Ovary (tissue), 9 donors: Measurements from ENCODE around the gene BEND7. TPM values are rescaled to one million over a fixed set of nuclear protein-coding genes. Genes with fewer than 3 reads are reported as not detected.

ENCODE experiments used
- DNase-seq, 5 donors: peaks; one replicate each; pipeline ENCODE4 v3.0.0-alpha.2; 2019 to 2020
- H3K27ac ChIP-seq, 2 donors: fragments of 200-600 bp; one replicate each; pipeline versions ENCODE4 v1.5.1 to v1.8.0; 2019 to 2022
- H3K27me3 ChIP-seq: fragments of 200-600 bp; one replicate; pipeline ENCODE4 v1.8.0; 2022
- H3K36me3 ChIP-seq: fragments of 200-600 bp; sonication (generic); one replicate; pipeline ENCODE4 v1.5.1; 2019
- H3K4me1 ChIP-seq: one replicate; pipeline ENCODE4 v1.8.1; 2013; ENCODE audit warnings: mild to moderate bottlenecking, moderate library complexity; ENCODE audit not compliant: insufficient read depth
- H3K4me3 ChIP-seq: fragments of 200-600 bp; sonication (generic); one replicate; pipeline ENCODE4 v1.5.1; 2017
- H3K9me3 ChIP-seq, 2 donors: fragments of 200-600 bp in 1 of 2; sonication (generic) in 1 of 2; one replicate each; pipeline versions ENCODE4 v1.5.1 to v1.8.1; 2013 to 2019; ENCODE audit warnings: mild to moderate bottlenecking in 1 of 2, moderate library complexity in 1 of 2
- EP300 ChIP-seq: sonication (generic); formaldehyde crosslinking; IDR thresholded peaks from one replicate; pipeline ENCODE4 v1.6.1; 2017; ENCODE audit warnings: antibody characterized with exemption
- POLR2A ChIP-seq: fragments of 450-650 bp; IDR thresholded peaks from one replicate; pipeline ENCODE4 v1.6.1; 2017; ENCODE audit warnings: antibody characterized with exemption, mild to moderate bottlenecking, moderate library complexity
- WGBS, 3 donors: extraction: QIAGEN DNeasy Blood & Tissue Kit in 1 of 3; methylation state at CpG; one replicate each; pipeline versions ENCODE4 v1.1.5 to v1.1.7; 2013 to 2017; 5-methylcytosine and 5-hydroxymethylcytosine counted together
- intact Hi-C, 4 donors: fragments of 100-400 bp; cut with DNase I; formaldehyde crosslinking; loops; one replicate each; pipeline versions ENCODE4 v1.11.0 to v1.15.1; 2022 to 2023
- polyA plus RNA-seq, 2 donors: library from polyadenylated mRNA; stranded (reverse); fragments of 200-250 nt in 1 of 2; fragments of 350-450 nt in 1 of 2; fragmentation: Illumina TruSeq in 1 of 2; extraction: RNeasy Lipid Tissue Mini Kit (QIAGEN cat#74804) in 1 of 2; gene quantifications; one replicate each; pipeline ENCODE4 v1.2.3, GENCODE V29; 2013 to 2014
- total RNA-seq, 7 donors: library from RNA; depleted of rRNA in 2 of 7; stranded (reverse); fragments of >200 nt in 2 of 7; fragmentation: NEBNext Ultra II Directional in 3 of 7; extraction: Animal tissue kit (Norgen Biotek cat#: 25700) in 3 of 7; gene quantifications; one replicate each; pipeline versions ENCODE4 v1.1.0 to v1.2.4, GENCODE V29; 2016 to 2023
- TF ChIP-seq, protein P1 (sequence below), 3 donors: fragments of 450-650 bp in 2 of 3; fragments of 200-600 bp in 1 of 3; IDR thresholded peaks; one replicate each; pipeline versions ENCODE4 v1.5.1 to v1.8.0; 2016 to 2022; ENCODE audit warnings: antibody characterized with exemption in 3 of 3, mild to moderate bottlenecking in 1 of 3
- donor health status: DM: no; HTN: no; CAD: no; lungs with moderate emphysema.
- donor health status: DM: no; HTN: no; CAD: no.
- donor health status: Bipolar disorder and iron deficiency.
- donor health status: DM: yes; HTN: yes; CAD: no.
- donor health status: DM: no; HTN: no; CAD: no.
- donor health status: DM: yes; HTN: yes; CAD: no.

The BEND7 gene
- total and polyA plus RNA-seq, 9 donors = 9.9 to 34.7 (median 19.8) TPM

GRCh38 chr10:13401142-13401541, 127.7 kb downstream of the BEND7 start:
- TF ChIP-seq, protein P1, sequence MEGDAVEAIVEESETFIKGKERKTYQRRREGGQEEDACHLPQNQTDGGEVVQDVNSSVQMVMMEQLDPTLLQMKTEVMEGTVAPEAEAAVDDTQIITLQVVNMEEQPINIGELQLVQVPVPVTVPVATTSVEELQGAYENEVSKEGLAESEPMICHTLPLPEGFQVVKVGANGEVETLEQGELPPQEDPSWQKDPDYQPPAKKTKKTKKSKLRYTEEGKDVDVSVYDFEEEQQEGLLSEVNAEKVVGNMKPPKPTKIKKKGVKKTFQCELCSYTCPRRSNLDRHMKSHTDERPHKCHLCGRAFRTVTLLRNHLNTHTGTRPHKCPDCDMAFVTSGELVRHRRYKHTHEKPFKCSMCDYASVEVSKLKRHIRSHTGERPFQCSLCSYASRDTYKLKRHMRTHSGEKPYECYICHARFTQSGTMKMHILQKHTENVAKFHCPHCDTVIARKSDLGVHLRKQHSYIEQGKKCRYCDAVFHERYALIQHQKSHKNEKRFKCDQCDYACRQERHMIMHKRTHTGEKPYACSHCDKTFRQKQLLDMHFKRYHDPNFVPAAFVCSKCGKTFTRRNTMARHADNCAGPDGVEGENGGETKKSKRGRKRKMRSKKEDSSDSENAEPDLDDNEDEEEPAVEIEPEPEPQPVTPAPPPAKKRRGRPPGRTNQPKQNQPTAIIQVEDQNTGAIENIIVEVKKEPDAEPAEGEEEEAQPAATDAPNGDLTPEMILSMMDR (IDR thresholded peaks at IDR 0.05) = no peak
- TF ChIP-seq POLR2A (no peak), EP300 (no peak)
- no peaks in the 10 kb centered on the region for H3K27me3 ChIP-seq

GRCh38 chr10:13400196-13400965, 128.4 kb downstream of the BEND7 start:
- H3K27me3 ChIP-seq = no peaks in the 10 kb centered on the region
- TF ChIP-seq EP300 (no peak), POLR2A (no peak)
- TF ChIP-seq, protein P1 (IDR thresholded peaks at IDR 0.05) = no peak
- 63 to 72% (median 69%) methylated on average over 15 of the region's 15 CpGs for WGBS, 3 donors
- H3K27ac ChIP-seq = no peak overlapping the region
- no peaks in the 10 kb centered on the region for H3K4me1 ChIP-seq
- intact Hi-C loops = no loop called here
- H3K4me3 ChIP-seq = no peak overlapping the region
- H3K9me3 ChIP-seq = no peaks in the 10 kb centered on the region
- no peak for DNase-seq
- H3K36me3 ChIP-seq = no peaks in the 10 kb centered on the region

More at GRCh38 chr10:13401142-13401541, 127.7 kb downstream of the BEND7 start:
- Histone ChIP-seq H3K4me1 (no peaks in the 10 kb centered on the region), H3K9me3 (no peaks in the 10 kb centered on the region), H3K27ac (no peak overlapping the region), H3K4me3 (no peak overlapping the region), H3K36me3 (no peaks in the 10 kb centered on the region)
- intact Hi-C loops = no loop called here
- 82 to 90% (median 84%) methylated on average over 3 of the region's 3 CpGs for WGBS, 3 donors
- DNase-seq = no peak

GRCh38 chr10:13399752-13400151, 129.1 kb downstream of the BEND7 start:
- H3K36me3 ChIP-seq = no peaks in the 10 kb centered on the region
- WGBS, 3 donors = 83 to 86% (median 83%) methylated on average over 2 of the region's 2 CpGs
- H3K27me3 ChIP-seq = no peaks in the 10 kb centered on the region
- DNase-seq = no peak
- no peaks in the 10 kb centered on the region for H3K4me1 ChIP-seq
- H3K4me3 ChIP-seq = no peak overlapping the region
- TF ChIP-seq, protein P1 (IDR thresholded peaks at IDR 0.05) = no peak
- TF ChIP-seq EP300 = no peak
- TF ChIP-seq POLR2A = no peak
- H3K9me3 ChIP-seq = no peaks in the 10 kb centered on the region
- intact Hi-C loops = no loop called here
- H3K27ac ChIP-seq = no peak overlapping the region

DNA sequence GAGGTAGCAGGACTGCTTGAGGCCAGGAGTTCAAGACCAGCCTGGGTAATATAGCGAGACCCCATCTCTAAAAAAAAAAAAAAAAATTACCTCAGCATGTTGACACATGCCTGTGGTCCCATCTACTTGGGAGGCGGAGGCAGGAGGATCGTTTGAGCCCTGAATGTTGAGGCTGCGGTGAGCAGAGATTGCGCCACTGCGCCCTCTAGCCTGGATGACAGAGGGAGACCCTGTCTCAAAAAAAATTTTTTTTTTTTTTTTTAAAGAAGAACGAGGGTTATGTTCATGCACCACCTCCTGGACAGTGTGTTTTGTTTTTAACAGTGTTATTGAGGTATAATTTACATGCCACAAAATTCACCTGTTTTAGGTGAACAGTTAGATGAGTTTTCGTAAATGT, 129.6 kb downstream of the BEND7 start:
- H3K27ac ChIP-seq = no peak overlapping the region
- H3K36me3 ChIP-seq = no peaks in the 10 kb centered on the region
- TF ChIP-seq POLR2A = no peak
- TF ChIP-seq, protein P1 (IDR thresholded peaks at IDR 0.05) = no peak
- TF ChIP-seq EP300 = no peak
- DNase-seq = no peak
- no peaks in the 10 kb centered on the region for H3K9me3 ChIP-seq
- intact Hi-C loops = no loop called here
- H3K4me1 ChIP-seq = no peaks in the 10 kb centered on the region
- 78 to 85% (median 78%) methylated on average over 8 of the region's 8 CpGs for WGBS, 3 donors
- no peak overlapping the region for H3K4me3 ChIP-seq
- H3K27me3 ChIP-seq = no peaks in the 10 kb centered on the region
